HAP-1 (cell line): ENCODE results near the gene GPR22.
A peak's percentile ranks its signal among the peaks of the same experiment; 100 is the strongest.

ENCODE experiments used
- DNase-seq, 2 experiments: peaks; one replicate each; pipeline ENCODE4 v3.0.0-alpha.2; 2016 to 2020; ENCODE audit warnings: low spot score in 2 of 2
- H3K27me3 ChIP-seq: fragments of 250-450 bp; sonication (Bioruptor Pico); 2 replicates; pipeline ENCODE4 v1.5.1; 2020; ENCODE audit warnings: low read depth, mild to moderate bottlenecking, moderate library complexity
- H3K36me3 ChIP-seq: fragments of 250-450 bp; sonication (Bioruptor Pico); replicated peaks from 2 replicates; pipeline ENCODE4 v1.5.1; 2020; ENCODE audit warnings: mild to moderate bottlenecking
- H3K4me1 ChIP-seq: fragments of 250-450 bp; sonication (Bioruptor Pico); 2 replicates; pipeline ENCODE4 v1.5.1; 2020; ENCODE audit warnings: mild to moderate bottlenecking
- H3K4me3 ChIP-seq: fragments of 250-450 bp; sonication (Bioruptor Pico); 2 replicates; pipeline ENCODE4 v1.5.1; 2020; ENCODE audit warnings: mild to moderate bottlenecking, moderate library complexity
- H3K9me3 ChIP-seq: fragments of 250-450 bp; sonication (Bioruptor Pico); 2 replicates; pipeline ENCODE4 v1.5.1; 2020; ENCODE audit warnings: mild to moderate bottlenecking, moderate library complexity
- in situ Hi-C: fragments of 300-500 bp; cut with MboI; formaldehyde crosslinking; loops from 3 replicates; pipeline ENCODE4 v1.14.3; 2020; ENCODE audit warnings: low sequenced_read_pairs, inconsistent platforms, mixed read lengths

GPR22 gene

DNA sequence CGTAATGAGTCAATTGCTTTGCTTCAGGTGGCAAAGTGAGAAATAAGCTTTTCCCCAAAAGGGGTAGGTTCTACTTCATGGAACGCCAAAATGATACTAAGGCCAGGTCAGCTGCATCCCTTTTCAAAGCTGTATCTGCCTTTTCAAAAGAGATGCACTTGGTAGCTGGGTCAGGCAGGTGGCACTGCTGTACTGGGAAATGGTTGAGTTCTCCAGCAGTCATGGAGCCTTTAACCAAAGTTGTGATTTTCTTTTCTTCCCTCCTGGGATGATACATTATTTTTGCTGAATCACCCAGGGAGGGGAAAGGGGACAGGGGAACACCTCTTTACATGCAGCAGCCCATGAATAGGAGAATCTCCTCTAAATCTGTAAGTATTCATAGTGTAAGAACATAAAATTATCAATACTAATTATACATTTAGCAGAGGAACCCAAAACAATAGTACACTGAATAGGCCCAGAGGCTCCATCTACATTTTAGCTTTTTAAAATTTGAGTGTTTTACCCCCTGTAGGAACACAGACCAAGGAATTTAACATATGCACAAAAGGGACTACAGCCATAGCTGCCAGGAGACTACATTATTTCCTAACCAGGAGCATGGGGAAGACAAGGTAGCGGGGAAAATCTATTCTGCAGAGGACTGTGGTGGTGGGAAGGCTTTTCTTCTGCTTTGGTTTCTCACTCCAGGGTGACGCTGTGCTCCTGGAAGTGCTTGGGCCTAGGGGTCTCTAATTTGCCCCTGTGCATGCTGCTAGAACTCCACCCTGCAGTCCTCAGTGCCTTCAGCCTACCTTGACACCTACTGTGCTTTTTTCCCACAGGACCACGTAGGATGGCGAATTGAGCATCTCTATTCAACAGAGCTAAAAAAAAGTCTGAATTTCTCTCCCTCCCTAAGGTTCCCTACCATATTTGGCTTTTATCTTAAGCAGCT is 6.4 kb upstream of the GPR22 start:
- H3K4me1 ChIP-seq, result no peaks in the 10 kb centered on the region; the same call in 1 of the 2 replicates
- peak; percentile 49 to 56 for DNase-seq
- no peaks in the 10 kb centered on the region for H3K27me3 ChIP-seq
- no peaks in the 10 kb centered on the region for H3K36me3 ChIP-seq
- in situ Hi-C loops, result loop anchor here (10.0 kb wide), 1 partner anchor 261 kb away; no protein-coding TSS in a partner anchor
- H3K4me3 ChIP-seq, result no peak overlapping the region
- H3K9me3 ChIP-seq, result no peaks in the 10 kb centered on the region

DNA sequence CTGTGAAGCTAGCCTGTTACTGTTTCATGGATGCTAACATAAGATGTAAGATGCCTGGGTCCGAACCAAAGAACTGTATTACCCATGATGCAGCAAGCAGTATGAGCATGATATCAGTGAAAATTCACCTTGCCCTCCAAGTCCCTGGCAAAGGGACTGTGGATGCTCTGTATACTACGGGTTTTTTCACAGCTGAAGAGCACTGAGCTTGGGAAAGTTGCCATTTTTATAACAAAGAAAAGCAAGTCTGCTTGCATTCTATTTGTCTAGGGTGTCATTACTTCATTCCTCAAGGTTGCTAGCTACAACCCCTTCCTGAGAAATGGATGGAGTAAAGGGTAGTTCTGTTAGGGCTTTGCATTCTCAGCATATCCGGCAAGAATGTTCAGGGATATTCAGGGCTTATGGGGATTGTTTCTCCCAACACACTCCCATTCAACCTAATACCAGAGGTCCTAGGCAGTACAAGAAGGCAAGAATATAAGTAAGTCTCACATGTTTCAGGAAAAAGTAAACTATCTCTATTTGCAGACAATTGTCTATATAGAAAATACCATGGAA is 5.1 kb upstream of the GPR22 start:
- Histone ChIP-seq H3K4me1 (no peaks in the 10 kb centered on the region; the same call in 1 of the 2 replicates), H3K27me3 (no peaks in the 10 kb centered on the region), H3K9me3 (no peaks in the 10 kb centered on the region), H3K36me3 (no peaks in the 10 kb centered on the region), H3K4me3 (no peak overlapping the region)
- in situ Hi-C loops, result loop anchor here (10.0 kb wide), 1 partner anchor 260 kb away; no protein-coding TSS in a partner anchor
- no peak for DNase-seq

DNA sequence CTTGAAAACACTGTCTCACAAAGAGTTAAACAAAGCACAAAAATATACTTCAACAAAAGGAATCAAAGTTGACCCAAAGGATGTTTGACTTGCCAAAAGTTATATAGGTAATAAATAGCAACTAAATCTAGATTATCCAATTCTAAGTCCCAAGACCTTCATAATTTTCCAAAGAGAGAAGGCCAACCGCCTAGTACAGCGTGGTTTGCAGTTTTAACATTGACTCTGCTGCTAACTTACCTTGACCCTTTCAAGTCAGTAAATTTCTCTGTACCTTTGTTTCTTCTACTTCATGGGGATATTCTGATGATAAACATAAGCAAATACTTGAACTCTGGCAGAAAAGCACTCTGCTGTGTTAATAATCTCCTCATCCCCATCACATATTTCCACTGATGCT is 1.9 kb upstream of the GPR22 start:
- no peak overlapping the region for H3K4me3 ChIP-seq
- DNase-seq, result no peak
- no peaks in the 10 kb centered on the region for H3K9me3 ChIP-seq
- H3K27me3 ChIP-seq, result no peaks in the 10 kb centered on the region
- in situ Hi-C loops, result loop anchor here (10.0 kb wide), 1 partner anchor 257 kb away; no protein-coding TSS in a partner anchor
- H3K4me1 ChIP-seq, result no peaks in the 10 kb centered on the region
- H3K36me3 ChIP-seq, result no peaks in the 10 kb centered on the region

DNA sequence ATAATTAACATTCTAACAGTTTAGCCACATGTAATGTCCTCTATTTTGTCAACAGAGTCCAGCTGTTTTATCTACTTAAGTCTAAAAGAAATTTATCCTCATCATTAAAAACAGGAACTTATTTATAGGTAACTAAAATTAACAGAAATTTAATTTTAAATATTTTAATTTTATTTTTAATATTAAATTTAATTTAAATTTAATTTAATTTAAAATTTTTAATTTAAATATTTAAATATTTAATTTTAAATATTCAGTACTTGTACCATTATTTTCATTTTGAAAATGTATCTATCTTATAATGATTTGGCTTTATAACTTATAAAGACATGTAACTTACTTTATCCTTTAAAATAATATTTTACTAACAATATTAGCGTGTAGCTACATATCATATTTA is 1.0 kb upstream of the GPR22 start:
- DNase-seq, result no peak
- Histone ChIP-seq H3K36me3 (no peaks in the 10 kb centered on the region), H3K4me1 (no peaks in the 10 kb centered on the region), H3K9me3 (no peaks in the 10 kb centered on the region), H3K4me3 (no peak overlapping the region), H3K27me3 (no peaks in the 10 kb centered on the region)
- in situ Hi-C loops, result loop anchor here (10.0 kb wide), 1 partner anchor 256 kb away; no protein-coding TSS in a partner anchor

DNA sequence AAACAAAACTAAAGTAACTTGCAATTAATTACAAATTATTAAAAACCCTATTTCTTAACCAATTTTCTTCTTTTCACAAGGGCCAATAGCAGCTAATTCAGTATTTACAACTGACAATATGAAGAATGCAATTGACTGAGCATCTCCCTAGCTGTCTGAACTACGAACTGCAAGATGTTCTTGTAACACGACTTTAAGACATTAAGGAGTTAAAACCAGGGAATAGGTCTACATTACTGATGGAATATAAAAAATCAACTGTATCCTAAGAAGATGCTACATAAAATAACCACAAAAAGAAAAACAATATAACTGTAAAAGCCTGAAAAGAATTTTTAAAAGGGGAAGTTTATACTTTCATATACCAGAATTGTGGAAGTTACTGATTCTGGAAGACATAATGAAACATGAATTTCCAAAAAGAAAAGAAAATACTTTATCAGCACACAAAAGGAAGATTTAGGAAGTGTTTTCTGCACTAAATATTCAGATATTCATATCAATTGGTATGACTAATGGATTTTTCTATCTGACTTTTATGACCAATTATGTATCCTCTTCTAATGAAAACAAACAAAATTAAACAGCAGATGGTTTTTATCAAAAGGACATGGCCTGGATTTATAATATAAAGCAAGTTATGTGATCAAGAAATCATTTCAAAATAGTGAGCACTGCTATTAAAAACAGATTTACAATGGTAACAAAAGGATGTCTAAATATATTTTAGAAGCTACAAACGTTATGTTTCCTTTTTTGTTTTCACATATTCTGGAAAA is 1.6 kb downstream of the GPR22 start:
- Histone ChIP-seq H3K9me3 (no peaks in the 10 kb centered on the region), H3K27me3 (no peaks in the 10 kb centered on the region), H3K4me1 (no peaks in the 10 kb centered on the region), H3K4me3 (no peak overlapping the region), H3K36me3 (no peaks in the 10 kb centered on the region)
- in situ Hi-C loops, result no loop called here
- DNase-seq, result no peak

DNA sequence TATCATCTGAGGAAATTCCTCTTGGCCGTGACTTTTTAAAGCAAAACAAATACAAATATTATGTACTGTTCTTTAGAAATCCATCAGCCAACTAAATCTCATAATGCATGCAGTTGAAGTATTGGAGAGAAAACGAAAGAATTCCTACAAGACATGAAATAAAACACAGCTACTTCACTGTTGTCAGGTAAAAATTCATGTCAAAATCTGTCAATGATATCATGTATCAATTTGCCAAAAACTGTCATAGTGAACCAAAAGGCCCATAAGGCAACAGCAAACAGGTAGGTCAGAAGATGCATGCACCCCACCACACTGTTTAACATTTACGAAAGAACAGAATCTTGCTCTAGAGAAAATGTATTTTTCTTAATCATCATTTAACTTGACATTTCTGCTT is 2.3 kb downstream of the GPR22 start:
- Histone ChIP-seq H3K9me3 (no peaks in the 10 kb centered on the region), H3K27me3 (no peaks in the 10 kb centered on the region), H3K4me3 (no peak overlapping the region), H3K36me3 (no peaks in the 10 kb centered on the region), H3K4me1 (no peaks in the 10 kb centered on the region)
- in situ Hi-C loops, result no loop called here
- DNase-seq, result no peak

DNA sequence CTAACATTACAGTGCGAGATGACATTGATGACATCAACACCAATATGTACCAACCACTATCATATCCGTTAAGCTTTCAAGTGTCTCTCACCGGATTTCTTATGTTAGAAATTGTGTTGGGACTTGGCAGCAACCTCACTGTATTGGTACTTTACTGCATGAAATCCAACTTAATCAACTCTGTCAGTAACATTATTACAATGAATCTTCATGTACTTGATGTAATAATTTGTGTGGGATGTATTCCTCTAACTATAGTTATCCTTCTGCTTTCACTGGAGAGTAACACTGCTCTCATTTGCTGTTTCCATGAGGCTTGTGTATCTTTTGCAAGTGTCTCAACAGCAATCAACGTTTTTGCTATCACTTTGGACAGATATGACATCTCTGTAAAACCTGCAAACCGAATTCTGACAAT is 4.3 kb downstream of the GPR22 start:
- in situ Hi-C loops, result no loop called here
- Histone ChIP-seq H3K4me1 (no peaks in the 10 kb centered on the region), H3K36me3 (no peaks in the 10 kb centered on the region), H3K9me3 (no peaks in the 10 kb centered on the region), H3K27me3 (no peaks in the 10 kb centered on the region), H3K4me3 (no peak overlapping the region)
- DNase-seq, result no peak

DNA sequence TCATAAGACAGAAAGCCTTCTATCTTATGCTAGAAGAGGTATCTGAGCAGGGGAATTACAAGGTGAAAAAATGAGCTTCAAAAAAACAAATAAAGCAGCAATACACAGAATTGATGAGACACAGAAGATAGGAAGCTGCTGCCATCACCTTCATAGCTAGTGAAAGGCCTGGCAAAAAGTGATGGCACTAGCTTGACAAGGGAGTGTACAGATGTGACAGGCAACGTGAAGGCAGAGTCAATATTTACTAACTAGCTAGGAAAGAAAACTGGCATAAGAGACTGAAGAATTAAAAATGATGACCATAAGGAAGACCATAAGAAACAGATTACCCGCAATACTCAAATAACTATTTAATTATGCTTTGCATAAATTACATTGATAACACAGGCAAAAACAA is 9.4 kb downstream of the GPR22 start:
- Histone ChIP-seq H3K27me3 (no peaks in the 10 kb centered on the region), H3K36me3 (no peaks in the 10 kb centered on the region), H3K9me3 (no peaks in the 10 kb centered on the region), H3K4me3 (no peak overlapping the region), H3K4me1 (no peaks in the 10 kb centered on the region)
- in situ Hi-C loops, result no loop called here
- no peak for DNase-seq

DNA sequence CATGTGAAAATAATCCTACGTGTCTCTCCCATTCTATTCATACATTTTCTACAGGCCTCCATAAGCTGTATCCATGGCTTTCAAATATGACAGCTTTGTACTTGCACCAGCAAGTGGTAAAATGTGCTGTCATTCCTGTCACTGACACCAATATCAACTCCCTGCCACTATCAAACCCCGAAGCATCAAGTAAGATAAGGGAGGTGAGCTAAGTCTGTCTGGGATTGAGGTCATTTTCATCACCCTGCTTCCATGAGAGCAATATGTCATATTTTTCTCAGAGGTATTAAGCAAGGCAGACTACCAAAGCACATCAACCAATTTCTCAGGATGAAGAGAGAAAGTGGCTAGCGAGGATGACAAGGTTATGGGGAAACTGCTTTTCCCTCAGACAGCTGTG is 11.1 kb downstream of the GPR22 start:
- DNase-seq, result no peak
- no peaks in the 10 kb centered on the region; the same call in 1 of the 2 replicates for H3K4me1 ChIP-seq
- no peaks in the 10 kb centered on the region for H3K9me3 ChIP-seq
- H3K36me3 ChIP-seq, result no peaks in the 10 kb centered on the region
- in situ Hi-C loops, result no loop called here
- no peaks in the 10 kb centered on the region for H3K27me3 ChIP-seq
- H3K4me3 ChIP-seq, result no peak overlapping the region

DNA sequence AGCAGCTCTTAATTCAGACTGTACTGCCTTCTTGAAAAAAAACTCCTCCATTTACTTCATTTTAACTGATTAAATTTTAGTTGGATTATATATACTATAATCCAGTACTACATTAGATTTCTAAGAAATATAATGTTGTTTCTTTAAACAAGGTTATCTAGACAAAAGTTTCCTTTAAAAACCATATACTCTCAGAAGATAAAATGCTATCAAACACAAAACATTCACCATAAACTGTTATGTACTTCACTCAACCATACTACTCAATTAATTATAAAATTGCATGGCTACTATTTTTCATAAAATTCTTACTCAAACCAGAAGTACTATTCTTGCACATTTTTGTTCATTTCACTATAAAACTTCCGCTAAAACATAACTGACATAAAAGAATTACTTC is 12.7 kb downstream of the GPR22 start:
- Histone ChIP-seq H3K27me3 (no peaks in the 10 kb centered on the region), H3K9me3 (no peaks in the 10 kb centered on the region), H3K36me3 (no peaks in the 10 kb centered on the region), H3K4me3 (no peak overlapping the region), H3K4me1 (no peaks in the 10 kb centered on the region; the same call in 1 of the 2 replicates)
- in situ Hi-C loops, result no loop called here
- no peak for DNase-seq

DNA sequence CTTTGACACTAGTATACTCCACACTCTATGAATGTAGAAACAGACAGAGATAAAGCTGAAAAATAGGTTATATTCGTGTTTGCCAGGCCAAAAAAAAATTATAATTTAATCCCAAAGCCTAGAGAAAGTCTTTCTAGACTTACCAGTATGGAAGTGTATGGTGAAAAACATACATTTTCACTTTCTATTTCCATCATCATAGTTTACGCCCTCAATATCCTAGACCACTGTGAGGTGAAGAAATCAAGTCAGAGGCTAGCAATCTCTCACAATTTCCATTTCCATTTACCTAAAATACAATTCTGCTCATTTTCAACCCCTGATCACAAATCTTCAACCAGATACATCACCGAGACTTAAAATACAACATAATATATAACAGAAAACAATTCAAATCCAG is 16.2 kb downstream of the GPR22 start:
- Histone ChIP-seq H3K4me1 (no peaks in the 10 kb centered on the region; the same call in 1 of the 2 replicates), H3K9me3 (no peaks in the 10 kb centered on the region), H3K36me3 (no peaks in the 10 kb centered on the region), H3K27me3 (no peaks in the 10 kb centered on the region), H3K4me3 (no peak overlapping the region)
- no peak for DNase-seq
- in situ Hi-C loops, result no loop called here

DNA sequence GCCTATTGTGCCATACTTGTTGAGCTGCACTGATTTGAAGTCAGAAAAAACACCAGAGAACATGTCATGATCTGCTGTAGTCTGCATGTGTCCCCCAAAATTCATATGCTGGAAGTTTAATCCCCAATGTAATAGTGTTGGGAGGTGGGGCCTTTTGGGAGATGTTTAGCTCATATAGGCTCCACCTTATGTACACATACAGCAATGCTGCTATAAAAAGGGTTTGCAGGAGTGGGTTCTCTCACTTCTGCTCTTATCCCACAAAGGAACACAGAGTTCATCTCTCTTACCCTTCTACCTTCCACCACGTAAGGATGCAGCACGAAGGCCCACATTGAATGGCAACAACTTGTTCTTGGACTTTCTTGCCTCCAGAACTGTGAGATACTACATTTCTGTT is 23.0 kb downstream of the GPR22 start:
- Histone ChIP-seq H3K36me3 (no peaks in the 10 kb centered on the region), H3K4me1 (no peaks in the 10 kb centered on the region), H3K4me3 (no peak overlapping the region), H3K27me3 (no peaks in the 10 kb centered on the region), H3K9me3 (no peaks in the 10 kb centered on the region)
- DNase-seq, result no peak
- in situ Hi-C loops, result no loop called here

DNA sequence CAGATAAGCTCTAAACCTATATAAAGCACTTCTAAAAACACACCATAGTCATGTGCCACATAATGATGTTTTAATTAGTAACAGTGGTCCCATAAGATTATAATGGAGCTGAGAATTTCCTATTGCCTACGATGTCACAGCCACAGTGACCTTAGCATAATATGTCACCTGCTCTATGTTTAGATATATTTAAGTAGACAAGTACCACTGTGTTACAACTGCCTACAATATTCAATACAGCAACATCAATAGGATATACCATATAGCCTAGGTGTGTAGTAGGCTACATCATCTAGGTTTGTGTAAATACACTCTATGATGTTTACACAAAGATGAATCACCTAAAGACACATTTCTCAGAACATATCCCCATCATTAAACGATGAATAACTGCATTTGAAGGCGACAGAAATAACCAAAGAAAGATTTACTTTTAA is 24.5 kb downstream of the GPR22 start:
- H3K4me3 ChIP-seq, result no peak overlapping the region
- no peaks in the 10 kb centered on the region for H3K36me3 ChIP-seq
- no peaks in the 10 kb centered on the region for H3K4me1 ChIP-seq
- H3K27me3 ChIP-seq, result no peaks in the 10 kb centered on the region
- in situ Hi-C loops, result no loop called here
- no peaks in the 10 kb centered on the region for H3K9me3 ChIP-seq
- no peak for DNase-seq
